ENCODE results near the gene MGAT4C. TPM values are rescaled to one million over a fixed set of nuclear protein-coding genes. Genes with fewer than 3 reads are reported as not detected.
"Not testable (repeated sequence)": the region's sequence is repeated elsewhere in the genome, so short reads cannot be mapped to it uniquely, and the experiment has no call there.

MGAT4C gene
- not detected for total RNA-seq

- no peak for DNase-seq (ENCODE audit: low spot score in 2 of 2)
- H3K36me3 Mint-ChIP-seq, result no peaks in the 10 kb centered on the region
- no peak within 1 kb of the TSS for H3K27ac Mint-ChIP-seq
- no peak for ATAC-seq
- no peaks in the 10 kb centered on the region for H3K9me3 Mint-ChIP-seq
Measured at GRCh38 chr12:86256163-86256562, at the start of gene MGAT4C. MGAT4C (minus strand) TSS chr12:86256391.

GRCh38 chr12:86296396-86296795 is 40.2 kb upstream of the MGAT4C start:
- not testable (repeated sequence) for DNase-seq (ENCODE audit: low spot score in 2 of 2); H3K27ac Mint-ChIP-seq; ATAC-seq; H3K36me3 Mint-ChIP-seq
- peaks cover 12 to 20% of the 10 kb centered on the region in 2 donors for H3K9me3 Mint-ChIP-seq

DNA sequence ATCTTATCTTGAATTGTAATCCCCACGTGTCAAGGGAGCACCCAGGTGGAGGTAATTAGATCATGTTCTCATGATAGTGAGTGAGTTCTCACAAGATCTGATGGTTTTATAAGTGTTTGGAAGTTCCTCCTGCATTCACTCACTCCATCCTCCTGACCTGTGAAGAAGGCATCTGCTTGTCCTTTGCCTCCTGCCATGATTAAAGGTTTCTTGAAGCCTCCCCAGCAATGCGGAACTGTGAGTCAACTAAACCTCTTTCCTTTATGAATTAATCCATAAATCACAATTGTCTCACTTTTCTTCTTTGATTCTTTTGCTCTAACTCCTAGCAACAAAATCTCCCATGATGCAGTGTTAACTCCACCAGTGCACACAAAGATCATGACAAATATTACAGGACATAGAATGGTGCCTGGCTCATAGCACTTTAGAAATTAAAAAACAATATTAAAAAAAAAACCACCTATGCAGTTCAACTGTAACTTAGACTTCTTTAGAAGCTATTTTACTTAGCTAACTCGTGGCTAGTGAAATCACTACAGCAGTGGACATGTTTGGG is 37.6 kb upstream of the MGAT4C start:
- Mint-ChIP-seq H3K36me3 (no peaks in the 10 kb centered on the region), H3K9me3 (peaks cover 23 to 29% of the 10 kb centered on the region in 2 donors), H3K27ac (no peak overlapping the region)
- DNase-seq (ENCODE audit: low spot score in 2 of 2), result no peak
- no peak for ATAC-seq

DNA sequence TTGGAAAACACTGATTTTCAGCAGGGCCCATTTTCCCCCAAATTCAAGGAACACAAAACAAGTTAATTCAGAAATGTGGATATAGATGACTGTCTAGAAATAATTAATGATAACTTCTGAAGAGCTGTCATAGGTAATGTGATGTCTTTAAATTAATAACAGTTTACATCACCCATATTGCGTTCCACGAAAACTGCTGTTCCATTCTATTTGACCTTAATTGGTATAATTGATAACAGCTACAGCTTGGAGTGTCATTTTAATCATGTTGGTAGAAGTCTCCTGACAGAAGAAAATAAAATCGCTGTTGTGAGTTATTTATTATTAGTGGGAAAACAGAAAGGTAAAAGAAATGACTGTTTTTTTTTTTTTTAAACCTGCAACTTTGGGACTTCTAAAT is 36.3 kb upstream of the MGAT4C start:
- no peak overlapping the region for H3K27ac Mint-ChIP-seq
- peaks cover 21 to 26% of the 10 kb centered on the region in 2 donors for H3K9me3 Mint-ChIP-seq
- H3K36me3 Mint-ChIP-seq, result no peaks in the 10 kb centered on the region
- DNase-seq (ENCODE audit: low spot score in 2 of 2), result no peak
- no peak for ATAC-seq

DNA sequence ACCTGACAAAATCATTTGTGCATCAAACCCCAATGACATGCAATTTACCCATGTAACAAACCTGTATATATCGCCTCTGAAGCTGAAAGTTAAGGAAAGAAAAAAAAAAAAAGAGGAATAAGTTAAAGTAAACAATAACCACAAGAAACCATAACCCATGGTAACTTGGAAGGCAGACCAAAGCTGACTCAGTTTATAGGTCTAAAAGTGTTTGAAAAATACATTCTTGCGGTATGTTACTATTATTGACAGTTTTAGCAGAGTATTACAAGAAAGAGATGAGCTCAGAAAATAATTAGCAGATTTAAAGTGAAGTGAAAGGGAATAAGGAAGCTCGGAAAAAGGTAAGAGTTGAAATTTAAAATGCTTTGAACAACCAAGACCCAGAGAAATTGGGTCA is 34.4 kb upstream of the MGAT4C start:
- Mint-ChIP-seq H3K9me3 (peaks cover 19 to 24% of the 10 kb centered on the region in 2 donors), H3K27ac (no peak overlapping the region), H3K36me3 (no peaks in the 10 kb centered on the region)
- ATAC-seq, result no peak
- no peak for DNase-seq (ENCODE audit: low spot score in 2 of 2)

DNA sequence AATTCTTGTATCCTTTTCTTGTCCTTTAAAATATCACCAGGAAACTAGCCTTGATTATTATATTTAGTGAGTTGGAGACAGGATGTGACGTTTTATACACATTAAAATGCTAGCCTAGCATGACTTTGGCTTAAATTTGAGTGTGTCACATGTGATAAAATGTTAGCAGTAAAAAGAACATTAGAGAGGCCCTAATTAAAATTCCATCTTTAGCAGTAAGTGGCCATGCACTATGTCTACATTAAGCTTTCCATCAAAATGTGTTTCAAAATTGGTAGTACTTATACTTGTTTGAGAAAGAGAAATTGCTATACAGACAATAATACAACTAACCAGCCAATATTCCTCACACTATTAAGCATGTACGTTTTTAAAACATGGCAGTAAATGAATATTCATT is 29.9 kb upstream of the MGAT4C start:
- Mint-ChIP-seq H3K27ac (no peak overlapping the region), H3K36me3 (no peaks in the 10 kb centered on the region), H3K9me3 (peaks cover 7 to 11% of the 10 kb centered on the region in 2 donors)
- ATAC-seq (no peak), DNase-seq (ENCODE audit: low spot score in 2 of 2) (no peak)

- H3K9me3 Mint-ChIP-seq, result peaks cover 6 to 9% of the 10 kb centered on the region in 2 donors
- DNase-seq (ENCODE audit: low spot score in 2 of 2) (no peak), ATAC-seq (no peak)
- H3K27ac Mint-ChIP-seq, result no peak overlapping the region
- no peaks in the 10 kb centered on the region for H3K36me3 Mint-ChIP-seq
Measured at GRCh38 chr12:86283620-86284019, 27.4 kb upstream of the MGAT4C start.

- Mint-ChIP-seq H3K36me3 (no peaks in the 10 kb centered on the region), H3K27ac (no peak overlapping the region), H3K9me3 (peaks cover 14% of the 10 kb centered on the region in 2 donors)
- DNase-seq (ENCODE audit: low spot score in 2 of 2), result no peak
- ATAC-seq, result no peak
Measured at GRCh38 chr12:86275356-86275755, 19.2 kb upstream of the MGAT4C start.

DNA sequence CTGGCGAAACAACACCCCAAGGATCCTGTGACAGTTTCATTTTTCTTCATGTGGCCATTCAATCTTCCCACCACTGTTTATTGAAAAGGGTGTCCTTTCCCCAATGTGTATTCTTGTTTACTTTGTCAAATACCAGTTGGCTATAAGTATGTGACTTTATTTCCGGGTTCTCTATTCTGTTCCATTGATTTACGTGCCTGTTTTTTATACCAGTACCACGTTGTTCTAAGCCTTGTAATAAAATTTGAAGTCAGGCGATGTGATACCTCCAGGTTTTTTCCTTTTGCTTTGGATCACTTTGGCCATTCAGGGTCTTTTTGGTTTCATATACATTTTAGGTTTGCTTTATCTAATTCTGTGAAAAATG is 9.1 kb upstream of the MGAT4C start:
- DNase-seq (ENCODE audit: low spot score in 2 of 2), result no peak
- no peak for ATAC-seq
- Mint-ChIP-seq H3K9me3 (peaks cover 8 to 12% of the 10 kb centered on the region in 2 donors), H3K36me3 (peaks cover 0 to 6% of the 10 kb centered on the region in 2 donors), H3K27ac (no peak overlapping the region)

GRCh38 chr12:86264451-86265328 is 8.5 kb upstream of the MGAT4C start:
- no peak for DNase-seq (ENCODE audit: low spot score in 2 of 2)
- ATAC-seq, result no peak
- no peak overlapping the region for H3K27ac Mint-ChIP-seq
- peaks cover 8 to 12% of the 10 kb centered on the region in 2 donors for H3K9me3 Mint-ChIP-seq
- peaks cover 0 to 6% of the 10 kb centered on the region in 2 donors for H3K36me3 Mint-ChIP-seq

GRCh38 chr12:86261578-86261977 is 5.4 kb upstream of the MGAT4C start:
- peaks cover 5 to 12% of the 10 kb centered on the region in 2 donors for H3K9me3 Mint-ChIP-seq
- no peak for ATAC-seq
- peaks cover 0 to 6% of the 10 kb centered on the region in 2 donors for H3K36me3 Mint-ChIP-seq
- H3K27ac Mint-ChIP-seq, result no peak overlapping the region
- DNase-seq (ENCODE audit: low spot score in 2 of 2), result no peak

DNA sequence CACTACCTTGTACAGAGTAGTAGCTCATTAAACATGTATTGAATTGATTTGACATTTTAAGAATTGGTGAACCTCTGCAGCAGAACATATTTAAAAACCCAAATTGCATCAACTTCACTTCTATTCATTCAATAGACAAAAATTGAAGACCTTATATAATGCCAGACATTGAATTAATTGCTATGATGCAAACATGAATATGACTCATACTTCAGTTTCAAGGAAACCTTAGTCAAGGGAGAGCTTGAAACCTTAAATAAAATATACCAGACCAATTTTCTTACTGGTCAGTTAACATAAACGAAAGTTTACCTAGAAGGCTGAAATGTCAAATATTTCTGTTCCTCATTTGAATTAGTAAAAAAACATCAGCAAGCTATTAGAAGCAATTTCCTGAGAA is 5.0 kb upstream of the MGAT4C start:
- Mint-ChIP-seq H3K27ac (no peak overlapping the region), H3K9me3 (peaks cover 5 to 12% of the 10 kb centered on the region in 2 donors), H3K36me3 (peaks cover 0 to 6% of the 10 kb centered on the region in 2 donors)
- ATAC-seq (no peak), DNase-seq (ENCODE audit: low spot score in 2 of 2) (no peak)

DNA sequence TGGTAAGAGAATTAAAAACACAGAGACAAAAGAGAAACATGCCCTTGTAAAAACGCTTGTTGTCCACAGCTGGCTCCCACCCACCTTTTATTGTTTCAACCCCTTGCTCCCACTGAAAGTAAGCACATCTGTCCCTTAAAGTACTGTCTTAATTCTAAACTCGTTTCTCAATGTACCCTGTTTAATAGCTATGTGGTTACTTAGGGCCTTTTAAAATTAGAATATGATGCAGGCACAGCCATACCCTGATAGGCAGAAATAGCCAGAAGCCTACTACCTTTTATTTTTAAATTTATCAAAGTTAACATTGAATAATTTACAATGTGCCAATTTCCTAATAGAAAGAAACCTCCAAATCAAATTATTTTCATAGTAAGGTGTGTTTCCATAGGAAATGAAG is 4.0 kb upstream of the MGAT4C start:
- ATAC-seq, result no peak
- Mint-ChIP-seq H3K9me3 (peaks cover under 1 to 8% of the 10 kb centered on the region in 2 donors), H3K27ac (no peak overlapping the region), H3K36me3 (peaks cover 0 to 2% of the 10 kb centered on the region in 2 donors)
- DNase-seq (ENCODE audit: low spot score in 2 of 2), result no peak

- H3K27ac Mint-ChIP-seq, result no peak overlapping the region
- no peak for DNase-seq (ENCODE audit: low spot score in 2 of 2)
- H3K36me3 Mint-ChIP-seq, result no peaks in the 10 kb centered on the region
- no peak for ATAC-seq
- H3K9me3 Mint-ChIP-seq, result no peaks in the 10 kb centered on the region
Measured at GRCh38 chr12:86257134-86257533, 943 bp upstream of the MGAT4C start.

DNA sequence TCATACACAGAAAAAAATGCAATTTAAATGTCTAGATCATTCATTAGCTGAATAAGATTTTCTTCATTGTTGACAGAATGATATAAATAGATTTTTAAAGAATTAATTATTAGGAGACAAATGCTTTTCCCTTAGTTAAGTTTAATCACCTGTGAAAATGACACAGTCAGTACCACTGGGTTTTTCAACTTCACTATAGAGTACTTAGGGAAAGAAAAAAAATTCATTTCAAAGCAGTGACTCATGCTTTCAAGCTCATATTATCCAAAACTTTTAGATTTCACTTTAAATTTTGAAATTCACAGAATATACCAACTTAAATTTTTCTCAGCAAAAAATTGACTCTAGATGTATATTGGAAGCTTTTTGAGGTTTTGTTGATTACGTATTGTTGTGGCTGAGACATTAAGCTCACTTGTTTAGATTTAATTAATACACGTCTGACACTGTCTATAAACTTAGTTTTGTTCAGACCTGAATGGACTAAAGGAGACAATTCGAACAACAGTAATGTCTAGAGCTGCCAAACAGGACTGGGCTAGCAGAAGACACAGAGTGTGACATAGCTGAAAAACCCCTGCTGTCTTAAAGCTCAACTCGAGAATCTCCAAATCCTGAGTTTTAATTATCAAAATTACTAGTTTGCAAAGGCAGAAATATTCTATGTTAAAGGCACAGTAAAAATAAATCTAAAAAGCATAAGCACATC is 1.6 kb downstream of the MGAT4C start:
- ATAC-seq, result no peak
- DNase-seq (ENCODE audit: low spot score in 2 of 2), result no peak
- no peak overlapping the region for H3K27ac Mint-ChIP-seq
- peaks cover 0 to 7% of the 10 kb centered on the region in 2 donors for H3K9me3 Mint-ChIP-seq
- H3K36me3 Mint-ChIP-seq, result no peaks in the 10 kb centered on the region

GRCh38 chr12:86249851-86250250 is 6.3 kb downstream of the MGAT4C start:
- peaks cover 7 to 12% of the 10 kb centered on the region in 2 donors for H3K9me3 Mint-ChIP-seq
- H3K27ac Mint-ChIP-seq, result no peak overlapping the region
- H3K36me3 Mint-ChIP-seq, result no peaks in the 10 kb centered on the region
- no peak for DNase-seq (ENCODE audit: low spot score in 2 of 2)
- ATAC-seq, result no peak

- peaks cover 7 to 12% of the 10 kb centered on the region in 2 donors for H3K9me3 Mint-ChIP-seq
- ATAC-seq (no peak), DNase-seq (ENCODE audit: low spot score in 2 of 2) (no peak)
- no peak overlapping the region for H3K27ac Mint-ChIP-seq
- H3K36me3 Mint-ChIP-seq, result no peaks in the 10 kb centered on the region
Measured at GRCh38 chr12:86249276-86249675, 6.9 kb downstream of the MGAT4C start.

Measured in activated naive CD4-positive, alpha-beta T cell treated with anti-CD3 and anti-CD28 coated beads, Interleukin-2, amount 50 U/mL, for 72 hours (primary cell).